Naive thymus-derived CD8-positive, alpha-beta T cell (primary cell): ENCODE results near the gene OR51L1. TPM values are rescaled to one million over a fixed set of nuclear protein-coding genes. Genes with fewer than 3 reads are reported as not detected.

Experiments used
- ATAC-seq, 2 donors: fragments of 150-1000 bp; cut with Tn5 transposase in 1 of 2; sonication (Bioruptor Pico), chemical (Tn5 transposase) in 1 of 2; 1 replicate in 1 of 2; 2 replicates in 1 of 2; pipeline ENCODE4 v1.10.0; 2021; ENCODE audit warnings: mild to moderate bottlenecking in 2 of 2, moderate library complexity in 2 of 2
- POLR2A ChIA-PET: fragments of 350-600 bp; sonication (Branson Sonifier 250); formaldehyde crosslinking; loops from one replicate; lab custom pipeline; 2021; ENCODE audit warnings: antibody characterized with exemption; lab: Charles Lee
- DNase-seq, 10 donors: peaks; one replicate each; pipeline versions ENCODE4 v3.0.0 to v3.0.0-alpha.2; 2020 to 2022
- H3K27ac Mint-ChIP-seq, 10 donors: one replicate each; pipeline ENCODE4 v1.8.0; 2020 to 2022; ENCODE audit warnings: mild to moderate bottlenecking in 10 of 10, mixed read lengths in 10 of 10, moderate library complexity in 4 of 10, inconsistent platforms in 1 of 10
- H3K27me3 Mint-ChIP-seq, 5 donors: one replicate each; pipeline ENCODE4 v1.8.0; 2021 to 2022; ENCODE audit warnings: mixed read lengths in 5 of 5
- H3K36me3 Mint-ChIP-seq, 3 donors: one replicate each; pipeline ENCODE4 v1.8.0; 2020 to 2022; ENCODE audit warnings: mixed read lengths in 3 of 3, mild to moderate bottlenecking in 2 of 3, inconsistent platforms in 1 of 3
- H3K4me1 Mint-ChIP-seq, 4 donors: one replicate each; pipeline ENCODE4 v1.8.0; 2021 to 2022; ENCODE audit warnings: mixed read lengths in 4 of 4
- H3K4me3 Mint-ChIP-seq, 10 donors: one replicate each; pipeline ENCODE4 v1.8.0; 2020 to 2022; ENCODE audit warnings: mild to moderate bottlenecking in 10 of 10, mixed read lengths in 10 of 10, moderate library complexity in 6 of 10, inconsistent platforms in 1 of 10
- H3K9me3 Mint-ChIP-seq, 9 donors: one replicate each; pipeline ENCODE4 v1.8.0; 2020 to 2022; ENCODE audit warnings: mixed read lengths in 9 of 9, mild to moderate bottlenecking in 3 of 9, inconsistent platforms in 1 of 9, moderate library complexity in 1 of 9
- polyA plus RNA-seq, 3 donors: library from polyadenylated mRNA; unstranded; fragments of 300-500 nt; fragmentation: Illumina TruSeq; gene quantifications; one replicate each; pipeline ENCODE4 v1.2.3, GENCODE V29; 2021
- total RNA-seq, 8 experiments: library from RNA in 2 of 8; stranded (reverse) in 2 of 8; gene quantifications; one replicate each; pipeline ENCODE4 v1.2.3 and lab custom pipeline; 2021 to 2026

The OR51L1 gene
- total and polyA plus RNA-seq, 5 experiments from 2014 or later, result not detected

DNA sequence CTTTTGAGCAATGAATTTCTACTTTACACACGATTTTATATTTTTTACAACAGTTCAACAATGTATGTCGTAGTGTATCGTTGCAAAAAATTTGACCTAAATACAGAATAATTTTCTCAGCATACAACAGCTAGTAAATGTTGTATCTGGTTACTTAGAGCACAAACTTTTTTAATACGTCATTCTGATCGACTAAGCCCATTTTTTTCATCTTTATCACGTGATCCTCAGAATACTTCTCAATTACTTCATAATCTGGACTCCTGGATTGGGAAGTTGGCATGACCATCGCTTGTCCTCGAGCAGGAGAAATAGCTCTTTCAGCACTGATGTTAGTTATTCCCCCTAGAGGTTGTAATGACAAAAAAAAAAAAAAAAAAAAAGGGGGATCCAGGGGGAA, 16.6 kb downstream of the OR51L1 start:
- no peak overlapping the region for H3K4me3 Mint-ChIP-seq
- no peaks in the 10 kb centered on the region for H3K4me1 Mint-ChIP-seq
- peaks cover 0 to 2% (median 0%) of the 10 kb centered on the region in 9 donors for H3K9me3 Mint-ChIP-seq
- DNase-seq (no peak), ATAC-seq (no peak)
- H3K27me3 Mint-ChIP-seq, result peaks cover 0 to 6% (median 0%) of the 10 kb centered on the region in 5 donors
- H3K36me3 Mint-ChIP-seq, result peaks cover 0 to 2% (median 0%) of the 10 kb centered on the region in 3 donors
- POLR2A ChIA-PET, result no interaction called here
- H3K27ac Mint-ChIP-seq, result no peak overlapping the region

DNA sequence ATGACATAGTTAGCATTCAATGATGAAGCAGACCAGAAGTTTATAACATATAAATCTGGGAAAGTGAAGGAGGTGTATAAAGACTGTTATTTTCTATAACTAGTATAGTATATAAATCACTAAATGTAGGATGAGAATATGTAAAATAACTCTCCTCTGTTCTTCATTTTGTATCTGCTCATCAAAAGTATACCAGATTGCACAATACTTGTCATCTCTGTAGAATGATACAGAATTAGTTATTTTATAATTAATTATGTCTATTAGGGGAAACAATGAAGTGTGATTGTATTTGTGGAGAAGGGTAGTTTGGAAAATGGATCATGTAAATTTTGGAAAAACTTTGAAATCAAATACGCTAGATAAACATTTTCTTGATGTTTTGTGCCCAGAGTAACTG, 18.4 kb downstream of the OR51L1 start:
- DNase-seq (no peak), ATAC-seq (no peak)
- Mint-ChIP-seq H3K27me3 (peaks cover 0 to 6% (median 0%) of the 10 kb centered on the region in 5 donors), H3K4me3 (no peak overlapping the region), H3K36me3 (peaks cover 0 to 2% (median 0%) of the 10 kb centered on the region in 3 donors), H3K4me1 (no peaks in the 10 kb centered on the region), H3K27ac (no peak overlapping the region), H3K9me3 (no peaks in the 10 kb centered on the region)
- POLR2A ChIA-PET, result no interaction called here

- POLR2A ChIA-PET, result no interaction called here
- Mint-ChIP-seq H3K9me3 (peaks cover 17 to 54% (median 21%) of the 10 kb centered on the region in 9 donors), H3K27me3 (peaks cover 0 to 12% (median 5%) of the 10 kb centered on the region in 5 donors), H3K36me3 (peaks cover 0 to 28% (median 4%) of the 10 kb centered on the region in 3 donors), H3K4me1 (no peaks in the 10 kb centered on the region), H3K4me3 (no peak overlapping the region), H3K27ac (no peak overlapping the region)
- DNase-seq (no peak), ATAC-seq (no peak)
Measured at GRCh38 chr11:5021996-5022395, 27.3 kb downstream of the OR51L1 start.

GRCh38 chr11:5036669-5037068, 42.0 kb downstream of the OR51L1 start:
- ATAC-seq, result no peak
- Mint-ChIP-seq H3K9me3 (peaks cover 0 to 2% (median 0%) of the 10 kb centered on the region in 9 donors), H3K27me3 (peaks cover 0 to 6% (median 0%) of the 10 kb centered on the region in 5 donors), H3K36me3 (no peaks in the 10 kb centered on the region), H3K4me3 (no peak overlapping the region), H3K4me1 (no peaks in the 10 kb centered on the region), H3K27ac (no peak overlapping the region)
- POLR2A ChIA-PET, result no interaction called here
- DNase-seq, result no peak

GRCh38 chr11:5037926-5038325, 43.3 kb downstream of the OR51L1 start:
- Mint-ChIP-seq H3K36me3 (no peaks in the 10 kb centered on the region), H3K27ac (no peak overlapping the region), H3K4me1 (no peaks in the 10 kb centered on the region), H3K9me3 (peaks cover 0 to 5% (median 0%) of the 10 kb centered on the region in 9 donors), H3K27me3 (peaks cover 0 to 7% (median 3%) of the 10 kb centered on the region in 5 donors), H3K4me3 (no peak overlapping the region)
- POLR2A ChIA-PET, result no interaction called here
- DNase-seq, result no peak
- ATAC-seq, result no peak

DNA sequence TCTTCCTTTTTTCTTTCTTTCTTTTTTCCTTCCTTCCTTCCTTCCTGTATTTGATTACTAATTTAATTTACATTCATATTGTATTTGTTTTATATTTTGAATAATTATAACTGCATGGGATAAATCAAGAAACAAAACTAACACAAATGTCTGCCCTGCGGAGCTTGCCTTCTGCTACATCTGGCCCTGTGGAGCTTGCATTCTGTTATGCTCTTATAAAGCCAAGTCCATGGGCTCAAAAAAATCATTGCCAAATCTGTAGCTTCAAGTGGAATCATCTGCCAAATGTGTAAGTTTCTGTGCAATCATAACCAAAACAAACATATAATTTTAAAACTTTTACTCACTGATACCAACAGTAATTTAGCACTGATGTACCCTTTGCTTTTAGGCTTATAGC, 43.7 kb downstream of the OR51L1 start:
- Mint-ChIP-seq H3K36me3 (no peaks in the 10 kb centered on the region), H3K4me3 (no peak overlapping the region), H3K27me3 (peaks cover 0 to 7% (median 3%) of the 10 kb centered on the region in 5 donors), H3K27ac (no peak overlapping the region), H3K4me1 (no peaks in the 10 kb centered on the region), H3K9me3 (peaks cover 0 to 5% (median 0%) of the 10 kb centered on the region in 9 donors)
- ATAC-seq (no peak), DNase-seq (no peak)
- POLR2A ChIA-PET, result no interaction called here

- H3K4me3 Mint-ChIP-seq, result no peak overlapping the region
- H3K27me3 Mint-ChIP-seq, result peaks cover 0 to 7% (median 3%) of the 10 kb centered on the region in 5 donors
- H3K4me1 Mint-ChIP-seq, result no peaks in the 10 kb centered on the region
- H3K9me3 Mint-ChIP-seq, result peaks cover 0 to 3% (median 0%) of the 10 kb centered on the region in 9 donors
- H3K27ac Mint-ChIP-seq, result no peak overlapping the region
- ATAC-seq, result no peak
- no peak for DNase-seq
- POLR2A ChIA-PET, result no interaction called here
- H3K36me3 Mint-ChIP-seq, result no peaks in the 10 kb centered on the region
Measured at GRCh38 chr11:5040876-5041275, 46.2 kb downstream of the OR51L1 start.

GRCh38 chr11:5042091-5042490, 47.4 kb downstream of the OR51L1 start:
- Mint-ChIP-seq H3K4me1 (no peaks in the 10 kb centered on the region), H3K9me3 (peaks cover 0 to 5% (median 0%) of the 10 kb centered on the region in 9 donors), H3K27me3 (peaks cover 0 to 7% (median 3%) of the 10 kb centered on the region in 5 donors), H3K36me3 (no peaks in the 10 kb centered on the region), H3K27ac (no peak overlapping the region), H3K4me3 (no peak overlapping the region)
- DNase-seq (no peak), ATAC-seq (no peak)
- POLR2A ChIA-PET, result no interaction called here

DNA sequence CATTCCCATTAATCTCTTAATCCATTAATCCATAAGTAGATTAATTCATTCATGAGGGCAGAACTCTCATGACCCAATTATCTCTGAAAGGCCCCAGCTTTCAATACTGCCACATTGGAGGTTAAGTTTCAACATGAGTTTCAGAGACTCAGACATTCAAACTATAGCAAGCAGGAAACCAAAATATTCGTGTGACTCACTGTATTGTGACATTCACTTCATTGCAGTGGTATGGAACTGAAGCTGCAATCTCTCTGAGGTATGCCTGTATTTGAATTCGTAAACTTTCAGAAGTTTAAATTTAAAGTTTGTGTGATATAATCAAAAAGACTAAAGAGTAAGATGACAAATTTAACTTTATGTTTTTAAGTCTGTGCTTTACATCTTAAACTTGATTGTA, 48.7 kb downstream of the OR51L1 start:
- no peaks in the 10 kb centered on the region for H3K36me3 Mint-ChIP-seq
- no peaks in the 10 kb centered on the region for H3K4me1 Mint-ChIP-seq
- POLR2A ChIA-PET, result no interaction called here

DNA sequence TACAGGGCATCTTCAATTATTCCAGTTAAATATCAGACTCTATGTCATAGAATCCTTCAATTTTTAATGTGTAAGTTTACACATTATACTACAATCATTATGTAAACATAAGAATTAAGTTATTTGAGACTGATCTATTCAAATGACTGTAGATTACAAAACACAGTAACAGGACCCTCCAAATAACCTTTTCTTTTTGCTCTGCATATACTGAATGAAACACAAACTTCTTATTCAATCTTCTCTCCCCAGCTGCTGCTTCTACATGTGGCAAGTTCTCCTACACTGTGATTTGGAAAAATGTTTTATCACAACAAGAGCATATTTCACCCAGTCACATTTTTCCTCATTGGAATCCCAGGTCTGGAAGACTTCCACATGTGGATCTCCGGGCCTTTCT, 51.6 kb downstream of the OR51L1 start, which contains the start of gene OR52J3:
TSS of gene OR52J3 (plus strand) at position 301 of the 400 bp plus-strand sequence. CDS start at position 301, 0 bp downstream.
- Mint-ChIP-seq H3K27me3 (peaks cover 0 to 4% (median under 1%) of the 10 kb centered on the region in 5 donors), H3K36me3 (no peaks in the 10 kb centered on the region), H3K9me3 (peaks cover 0 to 13% (median 0%) of the 10 kb centered on the region in 9 donors), H3K4me1 (no peaks in the 10 kb centered on the region), H3K27ac (no peak within 1 kb of the TSS), H3K4me3 (no peak within 1 kb of the TSS)
- ATAC-seq, result no peak
- POLR2A ChIA-PET, result no interaction called here
- DNase-seq, result no peak

More for the DNA sequence above, 48.7 kb downstream of the OR51L1 start:
- Mint-ChIP-seq H3K9me3 (peaks cover 0 to 13% (median 0%) of the 10 kb centered on the region in 9 donors), H3K4me3 (no peak overlapping the region), H3K27ac (no peak overlapping the region), H3K27me3 (peaks cover 0 to 7% (median 3%) of the 10 kb centered on the region in 5 donors)
- ATAC-seq, result no peak
- DNase-seq, result no peak

GRCh38 chr11:5046754-5047330, 52.2 kb downstream of the OR51L1 start:
- peaks cover 0 to 3% (median 0%) of the 10 kb centered on the region in 5 donors for H3K27me3 Mint-ChIP-seq
- DNase-seq, result no peak
- no peak overlapping the region for H3K27ac Mint-ChIP-seq
- POLR2A ChIA-PET, result no interaction called here
- ATAC-seq, result no peak
- H3K4me1 Mint-ChIP-seq, result no peaks in the 10 kb centered on the region
- peaks cover 0 to 13% (median 0%) of the 10 kb centered on the region in 9 donors for H3K9me3 Mint-ChIP-seq
- H3K36me3 Mint-ChIP-seq, result no peaks in the 10 kb centered on the region
- no peak overlapping the region for H3K4me3 Mint-ChIP-seq
